PC-3 (cell line): ENCODE data around the gene GYPC. TPM values are rescaled to one million over a fixed set of nuclear protein-coding genes. Genes with fewer than 3 reads are reported as not detected.

ENCODE experiments used
- ATAC-seq: fragments of 200-7000 bp; cut with Tn5 transposase; 2 replicates; pipeline ENCODE4 v1.9.1; 2020; ENCODE audit warnings: mild to moderate bottlenecking, moderate library complexity
- BruUV-seq: library from RNA; stranded (reverse); fragments of 400-500 nt; replicated peaks from 2 replicates; lab custom pipeline; 2021; lab: Mats Ljungman, UMichigan
- CTCF ChIA-PET: fragments of 300-600 bp; sonication (Branson Sonifier 250); formaldehyde crosslinking; loops from one replicate; lab custom pipeline; 2022; ENCODE audit warnings: antibody characterized with exemption; lab: Charles Lee
- POLR2A ChIA-PET: fragments of 300-600 bp; sonication (Branson Sonifier 250); formaldehyde crosslinking; loops from one replicate; lab custom pipeline; 2022; ENCODE audit warnings: antibody characterized with exemption; ENCODE audit not compliant: unreplicated experiment; lab: Charles Lee
- DNase-seq: peaks from one replicate; pipeline ENCODE4 v3.0.0-alpha.2; 2015
- H2AFZ ChIP-seq: fragments of 300-600 bp; sonication (generic); 2 replicates; pipeline ENCODE4 v1.6.0; 2016; ENCODE audit warnings: antibody characterized with exemption, low read length
- H3F3A ChIP-seq: fragments of 300-600 bp; sonication (generic); one replicate; pipeline ENCODE4 v1.6.0; 2017; ENCODE audit warnings: antibody characterized with exemption, low read length, control low read depth, mild to moderate bottlenecking; ENCODE audit not compliant: unreplicated experiment
- H3K27ac ChIP-seq: fragments of 300-600 bp; sonication (generic); 2 replicates; pipeline ENCODE4 v1.5.1; 2016; ENCODE audit warnings: mild to moderate bottlenecking, low read length
- H3K27me3 ChIP-seq: fragments of 300-600 bp; sonication (generic); 2 replicates; pipeline ENCODE4 v1.6.1; 2016; ENCODE audit warnings: low read length, mixed read lengths
- H3K36me3 ChIP-seq: fragments of 300-600 bp; sonication (generic); 2 replicates; pipeline ENCODE4 v1.6.1; 2016; ENCODE audit warnings: low read depth, mixed run types, low read length, mixed read lengths
- H3K4me1 ChIP-seq: fragments of 300-600 bp; sonication (generic); 2 replicates; pipeline ENCODE4 v1.5.1; 2016; ENCODE audit warnings: low read length; ENCODE audit not compliant: insufficient read depth
- H3K4me2 ChIP-seq: fragments of 300-600 bp; sonication (generic); 2 replicates; pipeline ENCODE4 v1.6.0; 2016; ENCODE audit warnings: low read length
- H3K4me3 ChIP-seq: fragments of 300-600 bp; sonication (generic); 2 replicates; pipeline ENCODE4 v1.5.1; 2016; ENCODE audit warnings: mild to moderate bottlenecking, low read length, mixed read lengths
- H3K79me2 ChIP-seq: fragments of 300-600 bp; sonication (generic); 2 replicates; pipeline ENCODE4 v1.6.1; 2017; ENCODE audit warnings: low read length, mixed read lengths
- H3K9ac ChIP-seq: fragments of 300-600 bp; sonication (generic); 2 replicates; pipeline ENCODE4 v1.6.0; 2016; ENCODE audit warnings: mild to moderate bottlenecking, low read length
- H3K9me2 ChIP-seq: fragments of 300-600 bp; sonication (generic); replicated peaks from 2 replicates; pipeline ENCODE4 v1.6.1; 2016; ENCODE audit warnings: mixed run types, low read length, mixed read lengths
- H3K9me3 ChIP-seq: fragments of 300-600 bp; sonication (generic); 2 replicates; pipeline ENCODE4 v1.6.1; 2016; ENCODE audit warnings: low read length, mixed read lengths
- H4K20me1 ChIP-seq: fragments of 300-600 bp; sonication (generic); 2 replicates; pipeline ENCODE4 v1.6.1; 2016; ENCODE audit warnings: low read length, mixed read lengths
- EZH2 ChIP-seq: fragments of 300-600 bp; sonication (generic); IDR thresholded peaks from one replicate; pipeline ENCODE4 v1.6.1; 2017; ENCODE audit warnings: antibody characterized with exemption, mild to moderate bottlenecking, low read length; ENCODE audit not compliant: unreplicated experiment
- EZH2phosphoT487 ChIP-seq: fragments of 300-600 bp; sonication (generic); IDR thresholded peaks from 2 replicates; pipeline ENCODE4 v1.6.1; 2018; ENCODE audit warnings: mild to moderate bottlenecking, antibody characterized with exemption, low read length, borderline replicate concordance
- intact Hi-C: fragments of 100-400 bp; cut with micrococcal nuclease; formaldehyde crosslinking; loops from 2 replicates; pipeline ENCODE4 v1.9.0; 2023
- total RNA-seq: library from RNA; depleted of rRNA; stranded (reverse); fragments of >200 nt; gene quantifications from 2 replicates; pipeline ENCODE4 v1.2.3, GENCODE V29; 2014
- TF ChIP-seq, protein P1 (sequence below): fragments of 300-600 bp; sonication (generic); conservative IDR thresholded peaks from 2 replicates; pipeline ENCODE4 v1.5.1; 2017; ENCODE audit warnings: antibody characterized with exemption, low read depth, mild to moderate bottlenecking, low read length

Gene GYPC
- total RNA-seq, 1 experiment from 2014 or later = not detected

DNA sequence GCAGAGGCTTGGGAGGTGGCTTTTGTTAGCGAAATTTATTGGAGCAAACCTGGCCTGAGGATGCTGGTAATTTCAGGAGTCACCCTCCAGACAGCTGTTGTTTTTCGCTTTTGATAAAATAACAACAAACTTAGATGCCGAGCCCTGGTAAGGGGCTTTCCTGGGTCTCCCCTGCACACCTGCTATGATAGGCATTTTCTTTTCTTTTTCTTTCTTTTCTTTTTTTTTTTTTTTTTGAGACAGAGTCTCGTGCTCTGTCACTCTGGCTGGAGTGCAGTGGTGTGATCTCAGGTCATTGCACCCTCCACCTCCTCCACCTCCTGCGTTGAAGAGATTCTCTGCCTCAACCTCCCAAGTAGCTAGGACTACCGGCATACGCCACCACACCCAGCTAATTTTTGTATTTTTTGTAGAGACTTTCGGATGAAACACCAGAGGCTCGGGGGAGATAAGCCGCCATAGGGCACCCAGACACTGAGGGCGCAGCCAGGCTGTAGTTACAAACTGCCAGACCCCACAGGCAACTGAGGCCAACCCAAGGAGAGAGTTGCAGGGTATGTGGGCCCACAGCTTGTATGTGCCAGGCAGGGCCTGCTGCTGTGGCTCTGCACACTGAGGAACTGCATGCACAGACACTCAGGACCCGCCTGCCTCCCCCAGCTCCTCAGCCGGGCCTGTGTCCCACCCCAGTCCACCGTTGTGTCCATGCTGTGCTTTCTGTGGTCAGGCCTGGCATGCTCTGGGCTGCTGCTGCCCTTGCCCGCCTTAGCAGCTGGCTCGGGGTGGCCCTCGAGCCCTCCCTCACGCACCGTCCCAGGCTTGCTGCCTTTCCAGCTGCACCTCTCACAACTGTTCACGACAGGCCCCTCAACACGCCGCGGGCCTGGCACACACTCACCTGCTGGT is 3.9 kb downstream of the GYPC start:
- TF ChIP-seq EZH2phosphoT487 (no peak), EZH2 (no peak)
- TF ChIP-seq, protein P1, sequence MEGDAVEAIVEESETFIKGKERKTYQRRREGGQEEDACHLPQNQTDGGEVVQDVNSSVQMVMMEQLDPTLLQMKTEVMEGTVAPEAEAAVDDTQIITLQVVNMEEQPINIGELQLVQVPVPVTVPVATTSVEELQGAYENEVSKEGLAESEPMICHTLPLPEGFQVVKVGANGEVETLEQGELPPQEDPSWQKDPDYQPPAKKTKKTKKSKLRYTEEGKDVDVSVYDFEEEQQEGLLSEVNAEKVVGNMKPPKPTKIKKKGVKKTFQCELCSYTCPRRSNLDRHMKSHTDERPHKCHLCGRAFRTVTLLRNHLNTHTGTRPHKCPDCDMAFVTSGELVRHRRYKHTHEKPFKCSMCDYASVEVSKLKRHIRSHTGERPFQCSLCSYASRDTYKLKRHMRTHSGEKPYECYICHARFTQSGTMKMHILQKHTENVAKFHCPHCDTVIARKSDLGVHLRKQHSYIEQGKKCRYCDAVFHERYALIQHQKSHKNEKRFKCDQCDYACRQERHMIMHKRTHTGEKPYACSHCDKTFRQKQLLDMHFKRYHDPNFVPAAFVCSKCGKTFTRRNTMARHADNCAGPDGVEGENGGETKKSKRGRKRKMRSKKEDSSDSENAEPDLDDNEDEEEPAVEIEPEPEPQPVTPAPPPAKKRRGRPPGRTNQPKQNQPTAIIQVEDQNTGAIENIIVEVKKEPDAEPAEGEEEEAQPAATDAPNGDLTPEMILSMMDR = no peak
- H3F3A ChIP-seq = no peaks in the 10 kb centered on the region
- no peaks in the 10 kb centered on the region for H4K20me1 ChIP-seq
- no peaks in the 10 kb centered on the region for H3K36me3 ChIP-seq
- ChIA-PET POLR2A (no interaction called here), CTCF (no interaction called here)
- H3K27ac ChIP-seq = no peak overlapping the region
- no peak overlapping the region for H3K4me3 ChIP-seq
- DNase-seq (no peak), ATAC-seq (no peak)
- no TSS peak for BruUV-seq
- no peaks in the 10 kb centered on the region for H3K79me2 ChIP-seq
- no peak overlapping the region for H3K9ac ChIP-seq
- peaks cover 73% of the 10 kb centered on the region for H3K27me3 ChIP-seq
- intact Hi-C loops = no loop called here
- no peak overlapping the region for H2AFZ ChIP-seq
- no peaks in the 10 kb centered on the region for H3K9me3 ChIP-seq
- H3K9me2 ChIP-seq = no peaks in the 10 kb centered on the region
- H3K4me1 ChIP-seq = no peaks in the 10 kb centered on the region
- no peak overlapping the region for H3K4me2 ChIP-seq

DNA sequence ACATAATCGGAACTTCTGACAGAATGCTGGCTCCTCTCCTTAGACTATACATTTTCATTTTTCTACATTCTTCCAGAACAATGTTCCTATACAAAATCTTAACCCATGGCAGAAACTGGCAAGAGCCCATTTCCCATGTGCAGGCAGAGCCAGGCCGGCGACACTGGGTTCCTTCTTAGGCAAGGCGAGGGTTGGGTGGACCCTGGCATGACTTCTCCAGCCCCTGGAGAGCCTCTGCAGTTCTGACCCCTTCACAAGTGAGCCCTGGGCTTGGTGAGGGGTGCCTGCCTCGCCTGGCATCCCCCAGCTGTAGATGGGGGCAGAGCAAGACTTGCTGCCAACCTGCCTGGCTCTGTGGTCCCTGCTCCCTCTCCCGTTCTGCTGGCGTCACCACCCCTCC is 5.0 kb downstream of the GYPC start:
- H3F3A ChIP-seq = no peaks in the 10 kb centered on the region
- DNase-seq (no peak), ATAC-seq (no peak)
- H3K4me2 ChIP-seq = no peak overlapping the region
- intact Hi-C loops = no loop called here
- H3K36me3 ChIP-seq = no peaks in the 10 kb centered on the region
- TF ChIP-seq, protein P1 = no peak
- TF ChIP-seq EZH2phosphoT487 (no peak), EZH2 (no peak)
- POLR2A ChIA-PET = no interaction called here
- H3K9ac ChIP-seq = no peak overlapping the region
- H3K27ac ChIP-seq = no peak overlapping the region
- H2AFZ ChIP-seq = no peak overlapping the region
- H3K79me2 ChIP-seq = no peaks in the 10 kb centered on the region
- H3K4me1 ChIP-seq = no peaks in the 10 kb centered on the region
- CTCF ChIA-PET = no interaction called here
- no peak overlapping the region for H3K4me3 ChIP-seq
- H3K9me2 ChIP-seq = no peaks in the 10 kb centered on the region
- H4K20me1 ChIP-seq = no peaks in the 10 kb centered on the region
- no TSS peak for BruUV-seq
- peaks cover 73% of the 10 kb centered on the region for H3K27me3 ChIP-seq
- H3K9me3 ChIP-seq = no peaks in the 10 kb centered on the region
